ENCODE results near the gene LINGO4. TPM values are rescaled to one million over a fixed set of nuclear protein-coding genes. Genes with fewer than 3 reads are reported as not detected.
"Not testable (repeated sequence)": the region's sequence is repeated elsewhere in the genome, so short reads cannot be mapped to it uniquely, and the experiment has no call there.

LINGO4 gene
- total and polyA plus RNA-seq, 2 of the 13 experiments (the other 11 are each of a cell fraction or from before 2014, with no cell fraction given), result 0.02 to 0.05 TPM

- H3K9me3 ChIP-seq (ENCODE audit: low read length); in situ Hi-C loops (cut with HindIII; ENCODE audit: extremely low pct_ligation_motif_present, low pct_unique_long_range_greater_than_20kb); H3K36me3 ChIP-seq (replicated peaks in 1 of 2; ENCODE audit: control insufficient read depth in 1 of 2, insufficient read depth in 2 of 2, low read length in 2 of 2); H3K9ac ChIP-seq (ENCODE audit: insufficient read depth, low read depth, low read length); H3K79me2 ChIP-seq (ENCODE audit: insufficient read depth, low read length); FAIRE-seq; H2AFZ ChIP-seq (ENCODE audit: low read length); H3K27me3 ChIP-seq (ENCODE audit: control insufficient read depth in 1 of 2, insufficient read depth in 2 of 2, low read length in 2 of 2); H3K27ac ChIP-seq (ENCODE audit: extremely low read length, insufficient read depth, low read length); DNase-seq (ENCODE audit: low spot score); POLR2A ChIA-PET; BruUV-seq (replicated peaks); H4K20me1 ChIP-seq (ENCODE audit: insufficient read depth, low read length); H3K4me2 ChIP-seq (ENCODE audit: low read depth, low read length); CTCF ChIA-PET (ENCODE audit: low intra/inter-chr PET ratio, low total read pairs); ATAC-seq; H3K4me3 ChIP-seq (replicated peaks in 1 of 3; ENCODE audit: insufficient read depth in 1 of 3, low read depth in 2 of 3, low read length in 3 of 3): not testable (repeated sequence)
- peaks cover 13% of the 10 kb centered on the region for H3K4me1 ChIP-seq (ENCODE audit: insufficient read depth, low read length)
- intact Hi-C loops (cut with micrococcal nuclease; ENCODE audit: unreplicated experiment), result loop anchor here (10.0 kb wide), 1 partner anchor 66 kb away; the partner anchor contains the start of genes C2CD4D and RORC
- WGBS (ENCODE audit: low lambda C conversion rate), result 92% methylated on average over 16 of the region's 34 CpGs
Observed at GRCh38 chr1:151769270-151769669, 35.9 kb downstream of the LINGO4 start.

- intact Hi-C loops (cut with micrococcal nuclease; ENCODE audit: unreplicated experiment), result loop anchor here (10.0 kb wide), 1 partner anchor 66 kb away; the partner anchor contains the start of genes C2CD4D and RORC
- H3K9ac ChIP-seq (ENCODE audit: insufficient read depth, low read depth, low read length); in situ Hi-C loops (cut with HindIII; ENCODE audit: extremely low pct_ligation_motif_present, low pct_unique_long_range_greater_than_20kb); H3K36me3 ChIP-seq (replicated peaks in 1 of 2; ENCODE audit: control insufficient read depth in 1 of 2, insufficient read depth in 2 of 2, low read length in 2 of 2); H3K27me3 ChIP-seq (ENCODE audit: control insufficient read depth in 1 of 2, insufficient read depth in 2 of 2, low read length in 2 of 2); H3K9me3 ChIP-seq (ENCODE audit: low read length); BruUV-seq (replicated peaks); DNase-seq (ENCODE audit: low spot score); H3K27ac ChIP-seq (ENCODE audit: extremely low read length, insufficient read depth, low read length); CTCF ChIA-PET (ENCODE audit: low intra/inter-chr PET ratio, low total read pairs); H3K4me3 ChIP-seq (replicated peaks in 1 of 3; ENCODE audit: insufficient read depth in 1 of 3, low read depth in 2 of 3, low read length in 3 of 3); H4K20me1 ChIP-seq (ENCODE audit: insufficient read depth, low read length); ATAC-seq; FAIRE-seq; H3K79me2 ChIP-seq (ENCODE audit: insufficient read depth, low read length); H3K4me2 ChIP-seq (ENCODE audit: low read depth, low read length); H2AFZ ChIP-seq (ENCODE audit: low read length); POLR2A ChIA-PET: not testable (repeated sequence)
- peaks cover 15% of the 10 kb centered on the region for H3K4me1 ChIP-seq (ENCODE audit: insufficient read depth, low read length)
- WGBS (ENCODE audit: low lambda C conversion rate), result 25% methylated on average over 2 of the region's 7 CpGs
Observed at GRCh38 chr1:151768351-151769066, 36.7 kb downstream of the LINGO4 start.

All from HepG2 (cell line).